HepG2 (cell line): ENCODE measurements around the gene COL5A2.

Source experiments
- EED ChIP-seq: sonication (generic); formaldehyde crosslinking; IDR thresholded peaks from 2 replicates; pipeline ENCODE4 v1.5.0; 2020; ENCODE audit warnings: mild to moderate bottlenecking, missing genetic modification reagents
- ESRRA ChIP-seq: sonication (generic); formaldehyde crosslinking; IDR thresholded peaks from 2 replicates; pipeline ENCODE4 v1.5.1; 2020; ENCODE audit warnings: mild to moderate bottlenecking, low read depth, missing genetic modification reagents
- MYNN ChIP-seq: sonication (generic); formaldehyde crosslinking; IDR thresholded peaks from 2 replicates; pipeline ENCODE4 v1.4.0; 2020; ENCODE audit warnings: mild to moderate bottlenecking, low read depth, missing genetic modification reagents
- POLR2A ChIP-seq, 2 experiments: IDR thresholded peaks; 2 replicates each; pipeline ENCODE4 v1.6.1; 2011; ENCODE audit warnings: low read depth in 2 of 2, low read length in 2 of 2, mild to moderate bottlenecking in 1 of 2, moderate library complexity in 1 of 2; ENCODE audit not compliant: insufficient read depth in 1 of 2
- RFX5 ChIP-seq: IDR thresholded peaks from 2 replicates; pipeline ENCODE4 v1.6.1; 2011; ENCODE audit warnings: low read depth, low read length, improper control_type of control experiment
- SIX1 ChIP-seq: sonication (generic); formaldehyde crosslinking; IDR thresholded peaks from 2 replicates; pipeline ENCODE4 v1.4.0; 2020; ENCODE audit warnings: missing genetic modification reagents, borderline replicate concordance
- ZSCAN31 ChIP-seq: sonication (generic); formaldehyde crosslinking; IDR thresholded peaks from 2 replicates; pipeline ENCODE4 v1.5.0; 2020; ENCODE audit warnings: low read depth, mild to moderate bottlenecking, missing genetic modification reagents
- TF ChIP-seq, protein P1 (sequence below): sonication (generic); formaldehyde crosslinking; IDR thresholded peaks from 2 replicates; pipeline ENCODE4 v1.5.0; 2020; ENCODE audit warnings: mild to moderate bottlenecking, missing genetic modification reagents, moderate library complexity
- TF ChIP-seq, protein P2 (sequence below): sonication (generic); formaldehyde crosslinking; IDR thresholded peaks from 2 replicates; pipeline ENCODE4 v1.8.0; 2022; ENCODE audit warnings: low read depth, missing genetic modification reagents
- TF ChIP-seq, protein P3 (sequence below): IDR thresholded peaks from 2 replicates; pipeline ENCODE4 v1.6.1; 2018; ENCODE audit warnings: missing genetic modification reagents

DNA sequence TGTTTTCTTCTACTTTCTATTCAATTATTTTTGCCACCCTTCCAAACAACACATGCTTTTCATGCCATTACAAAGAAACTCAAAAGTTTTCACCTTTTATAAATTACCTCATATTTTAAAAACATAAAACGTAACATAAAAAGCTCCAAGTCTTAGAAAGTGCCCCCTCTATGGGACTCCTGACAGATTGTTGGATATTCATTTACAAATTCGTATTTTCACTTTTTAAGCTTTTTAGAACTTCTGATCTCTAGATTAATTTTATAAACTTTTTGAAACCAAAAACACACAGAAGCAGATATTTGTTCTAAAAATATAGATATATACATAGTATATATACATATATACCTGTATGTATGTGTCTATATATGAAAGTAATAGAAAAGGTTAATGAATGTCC lies 1.5 kb downstream of the COL5A2 start:
- TF ChIP-seq POLR2A (IDR thresholded peaks at IDR 0.05; ENCODE audit: insufficient read depth in 1 of 2, low read depth in 2 of 2, low read length in 2 of 2): no peak
- no peak for TF ChIP-seq ESRRA (CRISPR knock-in tag)
- no peak for TF ChIP-seq RFX5
- TF ChIP-seq, protein P1, sequence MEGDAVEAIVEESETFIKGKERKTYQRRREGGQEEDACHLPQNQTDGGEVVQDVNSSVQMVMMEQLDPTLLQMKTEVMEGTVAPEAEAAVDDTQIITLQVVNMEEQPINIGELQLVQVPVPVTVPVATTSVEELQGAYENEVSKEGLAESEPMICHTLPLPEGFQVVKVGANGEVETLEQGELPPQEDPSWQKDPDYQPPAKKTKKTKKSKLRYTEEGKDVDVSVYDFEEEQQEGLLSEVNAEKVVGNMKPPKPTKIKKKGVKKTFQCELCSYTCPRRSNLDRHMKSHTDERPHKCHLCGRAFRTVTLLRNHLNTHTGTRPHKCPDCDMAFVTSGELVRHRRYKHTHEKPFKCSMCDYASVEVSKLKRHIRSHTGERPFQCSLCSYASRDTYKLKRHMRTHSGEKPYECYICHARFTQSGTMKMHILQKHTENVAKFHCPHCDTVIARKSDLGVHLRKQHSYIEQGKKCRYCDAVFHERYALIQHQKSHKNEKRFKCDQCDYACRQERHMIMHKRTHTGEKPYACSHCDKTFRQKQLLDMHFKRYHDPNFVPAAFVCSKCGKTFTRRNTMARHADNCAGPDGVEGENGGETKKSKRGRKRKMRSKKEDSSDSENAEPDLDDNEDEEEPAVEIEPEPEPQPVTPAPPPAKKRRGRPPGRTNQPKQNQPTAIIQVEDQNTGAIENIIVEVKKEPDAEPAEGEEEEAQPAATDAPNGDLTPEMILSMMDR (CRISPR knock-in tag): no peak
- TF ChIP-seq, protein P2, sequence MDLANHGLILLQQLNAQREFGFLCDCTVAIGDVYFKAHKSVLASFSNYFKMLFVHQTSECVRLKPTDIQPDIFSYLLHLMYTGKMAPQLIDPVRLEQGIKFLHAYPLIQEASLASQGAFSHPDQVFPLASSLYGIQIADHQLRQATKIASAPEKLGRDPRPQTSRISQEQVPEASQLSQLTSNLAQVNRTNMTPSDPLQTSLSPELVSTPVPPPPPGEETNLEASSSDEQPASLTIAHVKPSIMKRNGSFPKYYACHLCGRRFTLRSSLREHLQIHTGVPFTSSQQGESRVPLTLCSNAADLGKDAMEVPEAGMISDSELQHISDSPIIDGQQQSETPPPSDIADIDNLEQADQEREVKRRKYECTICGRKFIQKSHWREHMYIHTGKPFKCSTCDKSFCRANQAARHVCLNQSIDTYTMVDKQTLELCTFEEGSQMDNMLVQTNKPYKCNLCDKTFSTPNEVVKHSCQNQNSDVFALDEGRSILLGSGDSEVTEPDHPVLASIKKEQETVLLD (CRISPR knock-in tag): no peak
- no peak for TF ChIP-seq SIX1 (CRISPR knock-in tag)
- TF ChIP-seq MYNN (CRISPR knock-in tag): no peak
- TF ChIP-seq ZSCAN31 (CRISPR knock-in tag): no peak
- no peak for TF ChIP-seq EED
- TF ChIP-seq, protein P3, sequence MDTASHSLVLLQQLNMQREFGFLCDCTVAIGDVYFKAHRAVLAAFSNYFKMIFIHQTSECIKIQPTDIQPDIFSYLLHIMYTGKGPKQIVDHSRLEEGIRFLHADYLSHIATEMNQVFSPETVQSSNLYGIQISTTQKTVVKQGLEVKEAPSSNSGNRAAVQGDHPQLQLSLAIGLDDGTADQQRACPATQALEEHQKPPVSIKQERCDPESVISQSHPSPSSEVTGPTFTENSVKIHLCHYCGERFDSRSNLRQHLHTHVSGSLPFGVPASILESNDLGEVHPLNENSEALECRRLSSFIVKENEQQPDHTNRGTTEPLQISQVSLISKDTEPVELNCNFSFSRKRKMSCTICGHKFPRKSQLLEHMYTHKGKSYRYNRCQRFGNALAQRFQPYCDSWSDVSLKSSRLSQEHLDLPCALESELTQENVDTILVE (CRISPR knock-in tag): no peak
